Heart left ventricle (tissue), 13 donors: ENCODE results near the gene KICS2.
"Not testable (repeated sequence)": the region's sequence is repeated elsewhere in the genome, so short reads cannot be mapped to it uniquely, and the experiment has no call there.

Experiments used
- POLR2A ChIP-seq, 2 donors: fragments of 450-650 bp; IDR thresholded peaks; one replicate each; pipeline ENCODE4 v1.6.1; 2017; ENCODE audit warnings: antibody characterized with exemption in 2 of 2, mild to moderate bottlenecking in 2 of 2, moderate library complexity in 2 of 2
- TF ChIP-seq, protein P1 (sequence below), 12 donors: fragments of 200-600 bp; sonication (generic) in 4 of 12; IDR thresholded peaks; one replicate each; pipeline versions ENCODE4 v1.5.0 to v1.8.0; 2018 to 2022; ENCODE audit warnings: antibody characterized with exemption in 12 of 12, mild to moderate bottlenecking in 5 of 12
- donor health status: ischemic (EF 13 %, LVEDD 7.1; RV severe dilation, severe dysfunction).
- donor health status: DM: no; HTN: yes; CAD: no.
- donor health status: DM: no; HTN: no; CAD: no.
- donor health status: ischemic (EF 25% LVEDD 6.9; RV normal size, moderate dysfunction).
- donor health status: ischemic (EF 25% LVEDD 5.7; RV mildly dilated, moderate dysfunction).
- donor health status: ischemic (EF 35%, LVEDD 5.7; RV mildly dilated, moderate dysfunction).
- donor health status: nonischemic (EF 11% LVEDD 7.7; RV severe dilation, severe dysfunction).
- donor health status: DM: yes; HTN: yes; CAD: no.
- donor health status: PGD.
- donor health status: ischemic (EF 29% LVEDD 5.4; RV normal size, mild dysfunction).
- donor health status: nonischemic (EF 23%, LVEDD 6.1; RV moderate dilation, normal function).

- TF ChIP-seq, protein P1, sequence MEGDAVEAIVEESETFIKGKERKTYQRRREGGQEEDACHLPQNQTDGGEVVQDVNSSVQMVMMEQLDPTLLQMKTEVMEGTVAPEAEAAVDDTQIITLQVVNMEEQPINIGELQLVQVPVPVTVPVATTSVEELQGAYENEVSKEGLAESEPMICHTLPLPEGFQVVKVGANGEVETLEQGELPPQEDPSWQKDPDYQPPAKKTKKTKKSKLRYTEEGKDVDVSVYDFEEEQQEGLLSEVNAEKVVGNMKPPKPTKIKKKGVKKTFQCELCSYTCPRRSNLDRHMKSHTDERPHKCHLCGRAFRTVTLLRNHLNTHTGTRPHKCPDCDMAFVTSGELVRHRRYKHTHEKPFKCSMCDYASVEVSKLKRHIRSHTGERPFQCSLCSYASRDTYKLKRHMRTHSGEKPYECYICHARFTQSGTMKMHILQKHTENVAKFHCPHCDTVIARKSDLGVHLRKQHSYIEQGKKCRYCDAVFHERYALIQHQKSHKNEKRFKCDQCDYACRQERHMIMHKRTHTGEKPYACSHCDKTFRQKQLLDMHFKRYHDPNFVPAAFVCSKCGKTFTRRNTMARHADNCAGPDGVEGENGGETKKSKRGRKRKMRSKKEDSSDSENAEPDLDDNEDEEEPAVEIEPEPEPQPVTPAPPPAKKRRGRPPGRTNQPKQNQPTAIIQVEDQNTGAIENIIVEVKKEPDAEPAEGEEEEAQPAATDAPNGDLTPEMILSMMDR (IDR thresholded peaks at IDR 0.05) = not testable (repeated sequence)
- TF ChIP-seq POLR2A (IDR thresholded peaks at IDR 0.05) = not testable (repeated sequence)
These were observed 4.5 kb downstream of the KICS2 start for GRCh38 chr12:64217643-64218042.
